HG03045 (cell line): ENCODE results near the gene SLC6A3.
"Not testable (repeated sequence)": the region's sequence is repeated elsewhere in the genome, so short reads cannot be mapped to it uniquely, and the experiment has no call there.

Experiments used
- ATAC-seq: cut with Tn5 transposase; IDR thresholded peaks from one replicate; pipeline ENCODE4 v1.9.1; 2021; ENCODE audit warnings: mild to moderate bottlenecking, moderate library complexity; ENCODE audit not compliant: unreplicated experiment

SLC6A3 gene

DNA sequence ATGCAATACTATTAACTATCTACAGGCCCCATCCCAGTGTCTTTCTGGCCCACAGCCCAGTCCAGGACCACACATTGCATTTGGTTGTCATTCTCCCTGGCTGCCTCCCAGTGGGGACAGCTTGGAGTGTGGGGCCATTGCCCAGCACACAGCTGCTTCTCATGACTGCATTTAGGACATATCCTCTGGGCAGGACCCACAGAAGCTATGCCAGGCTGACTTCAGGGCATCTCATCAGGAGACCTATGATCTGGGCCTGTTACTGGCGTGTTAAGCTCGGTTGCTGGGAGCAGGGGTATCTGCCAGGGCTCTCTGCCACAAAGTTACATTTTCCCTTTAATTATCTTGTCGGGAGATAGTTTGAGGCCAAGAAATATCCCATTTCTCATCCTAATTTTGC, 68.3 kb downstream of the SLC6A3 start:
- no peak for ATAC-seq

DNA sequence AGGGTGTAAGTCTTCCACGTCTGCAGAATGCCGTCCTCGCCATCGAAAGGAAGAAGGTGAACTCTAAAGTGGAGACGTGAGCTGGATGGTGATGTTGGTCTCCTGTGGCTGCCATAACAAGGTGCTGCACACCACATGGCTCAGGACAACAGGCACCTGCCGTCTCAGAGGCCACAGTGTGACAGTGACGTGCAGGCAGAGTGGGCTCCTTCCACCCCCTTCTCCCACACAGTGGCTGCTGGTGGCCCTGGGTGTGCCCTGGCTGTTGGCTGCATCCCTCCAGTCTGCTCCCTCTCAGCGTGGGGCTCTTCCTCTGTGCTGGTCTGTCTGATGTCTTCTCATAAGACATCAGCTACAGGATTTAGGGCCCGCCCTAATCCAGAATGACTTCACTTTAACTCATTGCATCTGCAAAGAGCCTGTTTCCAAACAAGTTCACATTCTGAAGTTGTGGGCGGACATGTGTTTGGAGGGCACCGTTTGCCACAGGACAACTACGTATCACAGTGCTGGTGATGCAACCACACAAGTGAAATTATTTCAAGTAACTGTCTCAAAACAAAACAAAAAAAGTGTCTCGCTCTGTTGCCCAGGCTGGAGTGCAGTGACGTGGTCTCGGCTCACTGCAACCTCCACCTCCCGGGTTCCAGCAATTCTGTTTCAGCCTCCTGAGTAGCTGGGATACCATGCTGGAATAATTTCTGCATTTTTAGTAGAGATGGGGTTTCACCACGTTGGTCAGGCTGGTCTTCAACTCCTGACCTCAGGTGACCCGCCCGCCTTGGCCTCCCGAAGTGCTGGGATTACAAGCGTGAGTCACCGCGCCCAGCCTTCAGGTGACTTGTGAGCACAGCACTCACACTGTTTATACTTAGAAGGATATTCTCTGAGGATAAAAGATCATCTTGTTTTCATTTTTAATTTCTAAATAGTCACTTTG, 69.1 kb downstream of the SLC6A3 start:
- no peak for ATAC-seq

DNA sequence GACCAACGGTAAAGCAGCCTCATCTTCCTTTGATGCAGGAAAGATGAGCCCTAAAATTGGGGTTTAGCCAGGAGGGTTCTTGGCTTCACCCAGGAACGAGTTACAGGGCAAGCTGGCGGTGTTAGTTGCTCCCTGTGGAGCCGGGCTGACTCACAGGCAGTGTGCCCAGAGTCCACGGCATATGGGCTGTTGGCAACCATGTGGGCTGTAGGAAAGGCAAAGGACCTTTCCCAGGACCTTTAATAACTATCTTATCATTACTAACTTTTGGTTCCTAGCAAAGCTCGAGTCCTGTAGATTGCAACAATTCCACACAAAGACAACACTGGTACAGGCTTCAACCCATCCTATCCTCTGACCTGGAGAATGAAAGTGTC, 70.6 kb downstream of the SLC6A3 start:
- ATAC-seq: no peak

DNA sequence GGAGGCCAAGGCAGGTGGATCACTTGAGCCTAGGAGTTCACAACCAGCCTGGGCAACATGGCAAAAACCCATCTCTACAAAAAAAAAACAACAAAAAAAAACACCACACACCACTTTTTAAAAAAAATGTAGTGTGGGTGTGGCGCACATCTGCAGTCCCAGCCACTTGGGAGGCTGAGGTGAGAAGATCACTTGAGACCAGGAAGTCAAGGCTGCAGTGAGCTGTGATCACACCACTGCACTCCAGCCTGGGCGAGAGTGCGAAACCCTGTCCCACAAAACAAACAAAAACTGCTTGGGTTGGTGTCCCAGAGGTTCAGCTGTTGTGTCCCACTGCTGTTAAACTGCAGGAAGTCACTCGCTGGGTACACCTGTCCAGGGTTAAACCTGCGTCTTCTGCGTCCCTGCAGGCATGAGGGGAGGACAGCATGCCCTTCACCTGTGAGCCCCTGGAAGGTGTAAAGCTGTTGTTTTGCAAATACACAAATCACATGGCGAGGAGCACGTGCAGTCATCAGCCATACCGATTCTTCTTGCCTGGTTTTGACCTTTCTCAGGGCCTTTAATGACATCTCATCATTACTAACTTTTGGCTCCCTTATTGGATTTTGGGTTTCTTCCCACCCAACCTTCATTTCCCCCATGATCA, 71.1 kb downstream of the SLC6A3 start:
- ATAC-seq: no peak

DNA sequence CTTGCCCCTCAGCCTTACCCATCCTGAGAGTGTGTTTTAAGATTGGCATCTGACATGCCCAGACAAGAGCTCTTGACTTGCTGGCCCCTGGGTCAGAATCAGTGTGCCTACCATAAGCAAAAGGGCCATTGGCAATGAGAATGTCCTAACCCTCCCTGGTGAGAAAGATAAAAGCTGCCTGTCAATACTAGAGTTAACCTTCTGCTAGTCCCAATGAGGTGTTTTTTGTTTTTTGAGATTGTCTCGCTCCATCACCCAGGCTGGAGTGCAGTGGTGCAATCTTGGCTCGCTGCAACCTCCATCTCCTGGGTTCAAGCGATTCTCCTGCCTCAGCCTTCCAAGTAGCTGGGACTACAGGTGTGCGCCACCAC, 73.3 kb downstream of the SLC6A3 start:
- ATAC-seq: not testable (repeated sequence)

DNA sequence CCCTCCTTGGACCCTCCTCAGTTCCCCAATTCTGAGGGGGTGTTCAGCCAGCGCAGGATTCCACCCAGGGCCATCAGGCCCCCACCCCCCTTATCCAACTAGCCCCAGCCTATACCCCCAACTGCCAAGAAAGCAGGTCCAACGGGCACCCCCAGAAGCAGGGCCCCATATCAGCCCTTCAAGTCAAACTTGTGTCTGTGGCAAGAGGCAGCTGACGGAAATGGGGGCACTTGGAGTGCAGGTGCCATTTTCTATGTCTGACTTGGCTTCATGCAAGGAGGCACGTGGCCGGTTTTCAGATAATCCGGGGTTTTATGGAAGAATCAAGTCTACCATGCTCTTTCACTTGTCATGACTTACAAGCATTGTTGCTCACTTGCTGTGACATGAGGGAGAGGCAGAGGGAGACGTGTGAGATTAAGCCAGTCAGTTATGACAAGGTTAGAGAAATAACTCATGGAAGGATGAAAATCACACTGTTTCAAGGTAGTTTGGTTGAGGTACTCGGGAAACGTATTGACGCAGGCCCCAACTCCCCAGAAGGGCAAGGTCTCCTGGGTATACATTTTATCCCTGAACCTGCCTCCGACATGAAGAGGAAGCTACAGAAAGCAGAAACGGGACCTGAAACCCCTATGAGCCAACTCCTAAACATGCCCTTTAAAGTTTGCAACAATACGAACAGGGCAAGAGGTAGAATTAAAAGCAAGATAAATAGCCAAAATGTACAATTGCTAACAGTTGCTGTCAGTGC, 73.8 kb downstream of the SLC6A3 start:
- ATAC-seq: no peak

DNA sequence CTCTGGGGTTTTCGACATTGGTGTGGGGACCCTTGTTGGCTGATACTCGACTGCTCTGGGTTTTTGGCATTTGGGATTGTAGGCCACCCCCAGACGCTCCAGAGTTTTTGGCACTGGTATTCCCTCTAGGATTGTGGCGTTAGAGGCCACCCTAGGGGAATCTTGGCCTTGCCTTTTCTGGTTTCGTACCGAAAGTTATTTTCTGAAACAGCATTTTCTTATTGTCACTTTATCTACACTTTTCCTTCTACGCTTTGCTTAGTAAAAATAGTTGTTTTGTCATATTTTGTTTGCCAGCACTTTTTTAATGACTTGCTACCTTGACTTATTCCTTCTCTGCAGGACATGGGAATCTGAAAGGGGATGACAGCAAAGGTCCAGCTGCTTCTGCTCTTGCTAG, 75.2 kb downstream of the SLC6A3 start:
- no peak for ATAC-seq

DNA sequence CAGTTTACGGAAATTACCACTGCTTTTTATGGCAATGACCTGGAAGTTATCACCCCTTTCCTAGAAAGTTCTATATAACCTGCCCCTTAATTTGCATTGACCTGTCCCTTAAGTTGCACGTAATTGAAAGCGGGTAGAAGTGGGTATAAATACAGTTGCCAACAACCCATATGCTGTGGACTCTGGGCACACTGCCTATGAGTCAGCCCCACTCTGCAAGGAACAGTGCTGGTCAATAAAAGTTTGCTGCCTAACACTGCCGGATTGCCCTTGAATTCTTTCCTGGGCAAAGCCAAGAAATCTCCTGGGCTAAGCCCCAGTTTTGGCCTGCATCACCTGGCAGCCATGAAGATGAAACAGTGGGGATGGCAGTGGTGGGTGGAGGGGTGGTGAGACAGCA, 76.5 kb downstream of the SLC6A3 start:
- ATAC-seq: no peak

DNA sequence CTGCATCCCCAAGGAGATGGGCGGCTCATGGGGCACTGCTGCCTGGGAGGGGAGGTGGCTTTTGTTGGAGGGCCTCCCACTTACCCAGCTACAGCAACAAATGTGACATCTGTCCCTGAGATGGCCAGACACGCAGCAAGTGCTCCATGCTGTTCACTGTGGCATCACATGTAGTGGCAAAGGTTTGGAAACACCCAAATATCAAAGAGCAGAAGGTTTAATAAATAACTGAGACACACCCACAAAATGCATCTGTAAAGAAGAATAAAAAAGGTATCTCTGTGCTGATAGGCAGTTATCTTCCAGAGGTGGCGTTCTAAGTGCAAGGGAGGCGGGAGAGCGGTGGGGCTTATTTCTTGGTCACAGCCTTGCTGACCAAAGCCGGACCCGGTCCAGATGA, 77.0 kb downstream of the SLC6A3 start:
- no peak for ATAC-seq

DNA sequence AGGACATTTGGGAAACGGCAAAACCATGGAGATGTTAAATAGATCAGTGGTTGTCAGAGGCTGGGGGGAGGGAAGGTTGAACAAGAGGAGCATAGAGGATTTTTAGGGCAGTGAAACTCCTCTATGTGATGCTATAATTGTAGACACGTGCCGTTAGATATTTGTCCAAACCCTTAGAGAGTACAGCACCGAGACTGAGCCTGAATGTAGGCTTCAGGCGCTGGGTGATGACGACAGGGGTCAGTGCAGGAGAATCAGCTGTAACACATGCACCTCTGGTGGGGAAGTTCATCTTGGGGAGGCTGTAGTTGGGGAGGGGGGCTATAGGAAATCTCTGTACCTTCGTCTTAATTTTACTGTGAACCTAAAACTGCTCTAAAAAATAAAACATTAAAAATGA, 78.1 kb downstream of the SLC6A3 start:
- ATAC-seq: no peak

DNA sequence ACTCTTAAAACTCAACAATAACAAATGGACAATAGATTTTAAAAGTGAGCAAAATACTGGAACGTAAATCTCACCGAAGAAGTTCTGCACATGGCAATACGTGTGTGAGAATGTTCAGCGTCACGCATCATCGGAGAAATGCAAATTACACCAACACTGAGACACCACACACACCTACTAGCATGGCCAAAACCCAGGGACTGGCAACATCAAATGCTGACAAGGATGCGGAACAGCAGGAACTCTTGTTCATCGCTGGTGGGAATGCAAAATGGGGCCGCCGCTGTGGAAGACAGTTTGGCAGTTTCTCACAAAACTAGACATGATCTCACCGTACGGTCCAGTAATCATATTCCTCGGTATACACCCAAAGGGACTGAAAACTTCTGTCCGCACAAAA, 78.7 kb downstream of the SLC6A3 start:
- ATAC-seq: no peak

DNA sequence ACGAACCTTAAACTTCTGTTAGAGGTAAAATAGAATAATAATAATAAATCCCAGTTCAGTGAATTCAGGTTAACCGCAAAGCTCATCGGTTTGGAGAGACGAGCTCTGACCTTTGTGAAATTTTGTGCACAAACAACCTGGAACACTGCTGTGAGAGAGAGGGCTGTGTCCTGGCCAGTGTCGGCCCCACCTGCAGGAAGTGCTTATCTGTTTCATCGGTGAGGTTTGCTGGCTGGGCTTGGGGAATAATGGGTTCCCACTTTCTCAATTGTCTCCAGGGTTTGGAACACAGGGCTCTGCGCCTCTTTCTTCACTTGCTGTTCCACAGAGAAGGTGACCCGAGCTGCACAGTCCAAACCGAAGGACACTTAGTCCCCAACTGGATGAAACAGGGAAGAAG, 81.0 kb downstream of the SLC6A3 start:
- no peak for ATAC-seq

DNA sequence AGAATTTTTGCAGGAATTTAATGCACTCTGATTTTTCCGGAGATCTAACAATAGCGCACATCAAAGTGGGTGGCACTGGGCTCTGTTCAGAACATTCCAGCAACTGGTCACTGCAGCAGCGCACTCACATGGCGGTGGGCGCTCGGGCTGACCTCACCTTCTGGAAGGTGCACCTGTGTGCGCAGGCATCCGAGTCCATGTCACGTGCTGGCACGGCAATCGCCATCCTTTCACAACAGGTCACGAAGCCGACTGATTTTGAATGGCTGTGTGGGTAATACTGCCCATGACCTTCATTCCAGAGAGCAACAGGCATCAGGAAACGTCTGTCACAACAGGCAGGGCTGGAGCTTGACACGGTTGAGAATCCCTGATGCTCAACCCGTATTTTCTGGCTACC, 81.7 kb downstream of the SLC6A3 start:
- no peak for ATAC-seq

DNA sequence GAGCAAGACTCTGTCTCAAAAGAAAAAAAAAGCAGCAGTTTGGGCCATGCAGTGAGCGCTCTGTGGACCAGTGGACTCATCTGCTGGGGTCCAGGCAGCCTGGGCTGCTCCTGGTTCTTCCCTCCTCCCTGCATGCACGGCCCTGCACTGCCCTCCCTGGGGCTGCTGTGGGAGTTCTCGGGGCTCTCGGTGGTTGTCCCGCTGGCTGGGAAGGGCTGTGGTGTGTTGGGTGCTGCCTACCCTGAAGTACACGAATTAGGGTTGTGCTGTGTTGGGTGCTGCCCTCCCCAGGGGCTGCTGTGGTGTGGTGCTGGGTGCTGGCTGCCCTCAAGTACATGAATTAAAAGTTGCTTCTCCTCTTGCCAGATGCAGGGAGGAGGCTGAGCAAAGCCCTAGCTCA, 82.1 kb downstream of the SLC6A3 start:
- ATAC-seq: no peak

DNA sequence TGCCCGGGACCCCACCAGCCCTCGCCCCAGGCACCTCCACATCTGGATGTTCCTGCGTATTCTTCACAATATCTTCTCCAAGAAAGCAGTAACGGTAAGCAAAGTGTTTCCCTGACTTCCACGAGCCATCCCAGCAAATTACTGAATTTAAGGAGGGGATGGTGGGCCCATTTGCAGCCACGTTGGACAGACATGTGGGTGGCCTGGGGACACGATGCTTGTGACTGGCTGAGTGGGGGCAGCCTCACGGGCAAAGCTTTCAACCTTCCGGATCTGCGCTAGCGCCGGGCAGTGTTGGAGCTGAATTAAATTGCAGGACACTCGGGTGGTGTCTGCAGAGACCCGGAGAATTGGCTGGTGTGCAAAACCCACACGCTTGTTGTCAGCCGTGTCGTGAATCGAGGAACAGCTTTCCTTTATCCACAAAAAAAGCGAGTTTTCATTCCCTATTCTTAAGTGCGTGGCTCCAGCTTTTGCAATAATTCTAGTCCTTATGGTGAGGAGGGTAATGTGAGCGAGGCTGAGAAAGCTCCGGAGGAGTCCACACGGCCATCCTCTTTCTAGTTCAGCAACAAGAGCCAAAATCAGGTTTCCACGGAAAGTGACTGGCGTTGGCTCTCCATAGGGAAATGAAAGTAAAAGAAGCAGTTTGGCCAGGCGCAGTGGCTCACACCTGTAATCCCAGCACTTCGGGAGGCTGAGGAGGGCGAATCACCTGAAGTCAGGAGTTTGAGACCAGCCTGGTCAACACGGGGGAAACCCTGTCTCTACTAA, 82.8 kb downstream of the SLC6A3 start:
- ATAC-seq: no peak

DNA sequence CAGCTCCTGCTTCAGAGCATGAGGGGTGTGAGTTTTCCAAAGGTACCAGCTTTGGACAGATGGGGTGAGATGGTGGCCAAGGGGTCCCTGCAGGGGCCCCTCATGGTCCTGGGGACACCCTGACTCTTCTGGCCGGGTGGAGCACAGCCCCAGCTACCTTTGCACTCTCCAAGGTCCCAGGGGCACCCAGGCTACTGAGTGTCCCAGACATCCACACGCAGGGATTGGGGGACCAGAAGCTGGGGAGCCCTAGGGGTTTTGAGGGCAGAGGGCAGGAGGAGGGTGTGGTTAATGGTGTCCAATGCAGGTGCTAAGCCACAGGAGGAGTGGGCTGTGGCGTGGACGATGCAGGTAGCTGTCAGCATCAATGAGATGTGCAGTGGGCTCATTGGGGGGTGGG, 84.4 kb downstream of the SLC6A3 start:
- ATAC-seq: no peak

DNA sequence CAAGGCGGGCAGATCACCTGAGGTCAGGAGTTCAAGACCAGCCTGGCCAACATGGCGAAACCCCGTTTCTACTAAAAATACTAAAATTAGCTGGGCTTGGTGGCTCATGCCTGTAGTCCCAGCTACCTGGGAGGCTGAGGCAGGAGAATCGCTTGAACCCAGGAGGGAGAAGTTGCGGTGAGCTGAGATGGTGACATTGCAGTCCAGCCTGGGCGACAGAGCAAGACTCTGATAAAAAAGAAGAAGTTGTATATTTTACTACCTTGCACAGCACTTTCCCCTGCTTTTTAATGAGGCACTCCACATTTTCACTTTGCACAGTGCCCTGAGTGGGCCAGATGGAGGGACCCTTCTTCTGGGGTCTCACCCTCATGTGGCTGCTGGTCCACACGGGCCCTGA, 84.9 kb downstream of the SLC6A3 start:
- not testable (repeated sequence) for ATAC-seq

DNA sequence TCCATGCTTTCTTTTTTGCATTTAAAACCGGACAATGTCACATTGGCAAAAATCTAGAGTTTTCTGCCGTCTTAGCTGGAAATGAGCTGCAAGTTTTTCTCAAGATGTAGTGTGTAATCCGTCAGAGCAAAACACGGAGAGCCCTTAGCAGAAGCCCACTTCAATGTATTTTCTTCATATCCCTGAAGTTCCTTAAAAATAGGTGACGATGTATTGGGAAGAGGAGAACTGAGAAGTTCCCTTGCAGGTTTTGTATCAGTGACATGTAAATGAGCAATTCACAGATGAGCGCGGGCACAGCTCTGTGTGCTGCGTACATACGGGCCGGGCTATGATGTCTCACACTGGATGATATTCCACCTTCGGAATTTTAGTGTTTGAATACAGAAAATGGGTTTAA, 85.5 kb downstream of the SLC6A3 start:
- ATAC-seq: no peak

DNA sequence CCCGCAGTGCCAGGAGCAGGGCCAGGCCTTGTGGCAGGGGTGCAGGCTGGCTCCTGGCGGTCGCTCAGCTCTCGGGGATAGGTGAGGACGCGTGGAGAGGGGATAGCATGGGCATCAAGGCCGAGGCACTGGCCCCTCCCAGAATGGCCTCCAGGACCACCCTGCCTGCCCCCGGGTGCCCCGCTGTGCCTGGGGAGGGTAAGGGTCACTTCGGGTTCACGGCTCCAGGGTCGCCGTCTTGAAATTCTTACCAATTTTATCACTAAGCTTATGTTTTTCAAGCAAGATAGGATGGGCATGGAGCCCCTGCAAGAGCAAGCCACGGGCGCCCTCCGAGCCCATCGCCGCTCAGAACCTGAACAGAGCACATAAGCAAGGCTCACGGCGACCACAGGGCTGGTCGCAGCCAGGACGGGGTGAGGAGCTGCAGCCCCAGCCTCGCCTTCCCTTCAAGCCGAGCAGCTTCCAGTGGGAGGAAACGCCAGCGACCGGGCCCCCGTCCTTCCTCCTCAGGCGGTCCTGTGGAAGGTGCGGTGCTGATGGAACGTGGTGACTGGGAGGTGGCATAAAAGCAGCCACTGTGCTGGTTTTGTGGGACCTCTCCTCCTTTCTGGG, 86.1 kb downstream of the SLC6A3 start:
- no peak for ATAC-seq

DNA sequence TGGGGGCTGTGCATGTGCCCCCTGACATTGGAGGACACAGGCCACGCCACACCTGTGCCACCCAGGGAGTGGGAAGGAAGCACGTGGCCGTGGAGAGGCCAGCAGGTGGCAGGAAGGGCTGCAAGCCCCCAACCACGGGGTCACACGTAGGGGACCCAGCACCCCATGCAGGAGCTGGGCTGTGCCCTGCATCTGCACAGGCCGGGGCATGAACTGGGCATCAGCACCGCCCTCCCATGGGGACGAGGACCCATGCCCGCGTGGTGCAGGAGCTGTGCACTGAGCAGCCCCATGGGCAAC, 86.6 kb downstream of the SLC6A3 start:
- no peak for ATAC-seq
